Measurements from ENCODE around the gene ATP2B2. TPM values are rescaled to one million over a fixed set of nuclear protein-coding genes. Genes with fewer than 3 reads are reported as not detected.

The ATP2B2 gene
- total RNA-seq, 4 donors from 2014 or later = 0.09 to 0.12 TPM; not detected in 2

- no peak for TF ChIP-seq CTCF (IDR thresholded peaks at IDR 0.05)
- ATAC-seq (ENCODE audit: low FRiP score) (no peak), DNase-seq (ENCODE audit: low spot score) (no peak)
Observed at GRCh38 chr3:10518506-10519150, 13.2 kb upstream of the ATP2B2 start.

GRCh38 chr3:10517627-10518026 is 12.2 kb upstream of the ATP2B2 start:
- TF ChIP-seq CTCF (IDR thresholded peaks at IDR 0.05) = no peak
- no peak for ATAC-seq (ENCODE audit: low FRiP score)
- no peak for DNase-seq (ENCODE audit: low spot score)

- DNase-seq (ENCODE audit: low spot score) (no peak), ATAC-seq (ENCODE audit: low FRiP score) (no peak)
- no peak for TF ChIP-seq CTCF (IDR thresholded peaks at IDR 0.05)
Observed at GRCh38 chr3:10516544-10517452, 11.4 kb upstream of the ATP2B2 start.

- no peak for TF ChIP-seq CTCF (IDR thresholded peaks at IDR 0.05)
- ATAC-seq (ENCODE audit: low FRiP score) (no peak), DNase-seq (ENCODE audit: low spot score) (no peak)
Observed at GRCh38 chr3:10515884-10516495, 10.6 kb upstream of the ATP2B2 start.

- no peak for ATAC-seq (ENCODE audit: low FRiP score)
- no peak for DNase-seq (ENCODE audit: low spot score)
- no peak for TF ChIP-seq CTCF (IDR thresholded peaks at IDR 0.05)
Observed at GRCh38 chr3:10515396-10515795, 10.0 kb upstream of the ATP2B2 start.

- DNase-seq (ENCODE audit: low spot score) (no peak), ATAC-seq (ENCODE audit: low FRiP score) (no peak)
- no peak for TF ChIP-seq CTCF (IDR thresholded peaks at IDR 0.05)
Observed at GRCh38 chr3:10514407-10515069, 9.2 kb upstream of the ATP2B2 start.
